Colonic mucosa (tissue), 4 donors: ENCODE results near the gene TMEM140. TPM values are rescaled to one million over a fixed set of nuclear protein-coding genes. Genes with fewer than 3 reads are reported as not detected.

Source experiments
- DNase-seq: peaks from one replicate; pipeline ENCODE4 v3.0.0-alpha.2; 2020
- H3K27ac ChIP-seq: fragments of 200-600 bp; one replicate; pipeline ENCODE4 v1.8.0; 2021
- H3K27me3 ChIP-seq: fragments of 200-600 bp; one replicate; pipeline ENCODE4 v1.8.0; 2021
- H3K36me3 ChIP-seq: fragments of 200-600 bp; one replicate; pipeline ENCODE4 v1.8.0; 2021
- H3K4me1 ChIP-seq: fragments of 200-600 bp; one replicate; pipeline ENCODE4 v1.8.0; 2021; ENCODE audit warnings: mild to moderate bottlenecking
- H3K4me3 ChIP-seq: fragments of 200-600 bp; one replicate; pipeline ENCODE4 v1.8.0; 2021
- H3K9ac ChIP-seq, 2 donors: one replicate each; pipeline ENCODE4 v1.7.0; 2013; ENCODE audit warnings: control low read depth in 2 of 2, low read depth in 2 of 2, low read length in 2 of 2
- H3K9me3 ChIP-seq: fragments of 200-600 bp; one replicate; pipeline ENCODE4 v1.8.0; 2021
- CTCF ChIP-seq: fragments of 200-600 bp; IDR thresholded peaks from one replicate; pipeline ENCODE4 v1.8.0; 2022; ENCODE audit warnings: antibody characterized with exemption, mild to moderate bottlenecking
- intact Hi-C: fragments of 100-400 bp; cut with DNase I; formaldehyde crosslinking; loops from one replicate; pipeline ENCODE4 v1.14.1; 2022
- microRNA-seq: library from miRNA; unstranded; fragments of <30 nt; microRNA quantifications from one replicate; pipeline ENCODE4, GENCODE V29; 2019
- total RNA-seq, 2 donors: library from RNA; stranded (reverse); fragmentation: NEBNext Ultra II Directional in 1 of 2; extraction: Animal tissue kit (Norgen Biotek cat#: 25700) in 1 of 2; gene quantifications; one replicate each; pipeline ENCODE4 v1.2.1, GENCODE V29; 2021
- donor health status: healthy.
- donor health status: DM: no; HTN: no; CAD: no.
- donor health status: DM: no; HTN: no; CAD: no.

The TMEM140 gene
- total RNA-seq, 2 donors from 2014 or later: 3.8 to 11.9 TPM

- intact Hi-C loops: no loop called here
- no peaks in the 10 kb centered on the region for H3K27me3 ChIP-seq
- no peaks in the 10 kb centered on the region for H3K9me3 ChIP-seq
- no peaks in the 10 kb centered on the region for H3K4me1 ChIP-seq
- no peak overlapping the region for H3K9ac ChIP-seq
- H3K36me3 ChIP-seq: no peaks in the 10 kb centered on the region
- no peak for TF ChIP-seq CTCF
- H3K4me3 ChIP-seq: no peak overlapping the region
- DNase-seq: no peak
- H3K27ac ChIP-seq: no peak overlapping the region
Observed at GRCh38 chr7:135215180-135215579, 67.3 kb downstream of the TMEM140 start.

- intact Hi-C loops: no loop called here
- TF ChIP-seq CTCF: no peak
Observed at GRCh38 chr7:135215698-135216097, 67.8 kb downstream of the TMEM140 start.

More at GRCh38 chr7:135215698-135216097, 67.8 kb downstream of the TMEM140 start:
- Histone ChIP-seq H3K9ac (no peak overlapping the region), H3K4me3 (no peak overlapping the region), H3K27ac (no peak overlapping the region), H3K36me3 (no peaks in the 10 kb centered on the region), H3K4me1 (no peaks in the 10 kb centered on the region), H3K9me3 (no peaks in the 10 kb centered on the region), H3K27me3 (no peaks in the 10 kb centered on the region)
- DNase-seq: no peak

Small RNA genes within 50 kb of the gene (microRNA-seq; reads per million reads assigned to microRNA genes)
- not detected for gene MIR6509

Other genes starting within 250 kb of the TMEM140 start
- gene AGBL3, start 161.6 kb upstream of the TMEM140 start, total RNA-seq: under 1 TPM; 0.47 to 0.98 TPM
- gene CYREN, start 22.6 kb downstream of the TMEM140 start, total RNA-seq: 10 to 100 TPM; 34.5 to 37.6 TPM
- gene WDR91, start 63.5 kb downstream of the TMEM140 start, total RNA-seq: 1 to 10 TPM; 4.8 to 6.5 TPM
- gene STRA8, start 85.8 kb downstream of the TMEM140 start, total RNA-seq: not detected